ENCODE results near the gene SELENON. TPM values are rescaled to one million over a fixed set of nuclear protein-coding genes. Genes with fewer than 3 reads are reported as not detected.

Gene SELENON
- total RNA-seq, 1 donor from 2014 or later, result 126 TPM

DNA sequence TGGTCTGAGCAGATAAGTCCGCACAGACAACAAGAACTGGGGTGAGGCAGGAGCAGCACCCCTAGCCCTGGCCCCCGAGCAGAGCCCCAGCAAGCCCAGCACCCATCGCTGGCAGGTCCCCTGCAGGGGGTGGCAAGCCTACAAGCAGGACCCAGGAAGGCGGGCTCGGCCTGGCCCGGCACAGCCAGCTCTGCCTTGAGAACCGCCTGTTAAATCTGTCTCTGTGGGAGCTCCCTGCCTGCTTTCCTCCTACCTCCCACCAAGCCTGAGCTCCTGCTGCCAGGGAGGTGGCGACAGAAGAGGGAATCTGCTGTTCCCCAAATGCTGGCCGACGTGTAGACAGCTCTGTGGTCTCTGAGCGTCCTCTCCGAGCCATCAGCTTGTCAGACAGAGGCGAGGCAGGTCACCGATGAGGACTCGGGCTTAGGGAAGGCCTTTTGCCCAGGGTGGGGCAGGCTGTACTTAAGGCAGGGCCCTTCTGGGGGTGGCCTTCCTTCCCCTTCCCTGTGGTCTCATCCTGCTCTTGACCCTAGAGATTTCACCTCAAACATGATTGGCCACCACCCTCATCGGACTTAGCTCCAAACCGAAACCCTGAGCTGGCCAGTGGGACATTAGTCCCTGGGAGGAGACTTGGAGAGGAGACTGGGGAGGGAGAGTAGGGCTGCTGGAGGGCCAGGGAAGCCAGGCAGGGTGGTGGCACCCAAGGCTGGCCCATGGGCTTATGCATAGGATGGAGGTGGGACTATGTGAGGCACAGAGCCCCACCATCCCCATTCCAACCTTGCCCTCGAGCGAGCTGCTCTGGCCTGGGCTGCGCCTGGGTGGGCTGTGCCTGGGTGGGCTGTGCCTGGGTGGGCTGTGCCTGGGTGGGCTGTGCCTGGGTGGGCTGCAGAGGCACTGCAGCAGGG is 7.7 kb downstream of the SELENON start:
- H3K4me1 Mint-ChIP-seq (ENCODE audit: unreplicated experiment), result peaks cover 41% of the 10 kb centered on the region
- H3K27ac Mint-ChIP-seq (ENCODE audit: unreplicated experiment), result no peak overlapping the region
- H3K27me3 Mint-ChIP-seq (ENCODE audit: unreplicated experiment), result no peaks in the 10 kb centered on the region
- no peaks in the 10 kb centered on the region for H3K9me3 Mint-ChIP-seq (ENCODE audit: unreplicated experiment)
- peaks cover 18% of the 10 kb centered on the region for H3K36me3 Mint-ChIP-seq (ENCODE audit: unreplicated experiment)
- no peak overlapping the region for H3K4me3 Mint-ChIP-seq (ENCODE audit: unreplicated experiment)
- no peak for DNase-seq (ENCODE audit: extremely low spot score, unreplicated experiment)
- TF ChIP-seq, protein P1, sequence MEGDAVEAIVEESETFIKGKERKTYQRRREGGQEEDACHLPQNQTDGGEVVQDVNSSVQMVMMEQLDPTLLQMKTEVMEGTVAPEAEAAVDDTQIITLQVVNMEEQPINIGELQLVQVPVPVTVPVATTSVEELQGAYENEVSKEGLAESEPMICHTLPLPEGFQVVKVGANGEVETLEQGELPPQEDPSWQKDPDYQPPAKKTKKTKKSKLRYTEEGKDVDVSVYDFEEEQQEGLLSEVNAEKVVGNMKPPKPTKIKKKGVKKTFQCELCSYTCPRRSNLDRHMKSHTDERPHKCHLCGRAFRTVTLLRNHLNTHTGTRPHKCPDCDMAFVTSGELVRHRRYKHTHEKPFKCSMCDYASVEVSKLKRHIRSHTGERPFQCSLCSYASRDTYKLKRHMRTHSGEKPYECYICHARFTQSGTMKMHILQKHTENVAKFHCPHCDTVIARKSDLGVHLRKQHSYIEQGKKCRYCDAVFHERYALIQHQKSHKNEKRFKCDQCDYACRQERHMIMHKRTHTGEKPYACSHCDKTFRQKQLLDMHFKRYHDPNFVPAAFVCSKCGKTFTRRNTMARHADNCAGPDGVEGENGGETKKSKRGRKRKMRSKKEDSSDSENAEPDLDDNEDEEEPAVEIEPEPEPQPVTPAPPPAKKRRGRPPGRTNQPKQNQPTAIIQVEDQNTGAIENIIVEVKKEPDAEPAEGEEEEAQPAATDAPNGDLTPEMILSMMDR (IDR thresholded peaks at IDR 0.05), result no peak

DNA sequence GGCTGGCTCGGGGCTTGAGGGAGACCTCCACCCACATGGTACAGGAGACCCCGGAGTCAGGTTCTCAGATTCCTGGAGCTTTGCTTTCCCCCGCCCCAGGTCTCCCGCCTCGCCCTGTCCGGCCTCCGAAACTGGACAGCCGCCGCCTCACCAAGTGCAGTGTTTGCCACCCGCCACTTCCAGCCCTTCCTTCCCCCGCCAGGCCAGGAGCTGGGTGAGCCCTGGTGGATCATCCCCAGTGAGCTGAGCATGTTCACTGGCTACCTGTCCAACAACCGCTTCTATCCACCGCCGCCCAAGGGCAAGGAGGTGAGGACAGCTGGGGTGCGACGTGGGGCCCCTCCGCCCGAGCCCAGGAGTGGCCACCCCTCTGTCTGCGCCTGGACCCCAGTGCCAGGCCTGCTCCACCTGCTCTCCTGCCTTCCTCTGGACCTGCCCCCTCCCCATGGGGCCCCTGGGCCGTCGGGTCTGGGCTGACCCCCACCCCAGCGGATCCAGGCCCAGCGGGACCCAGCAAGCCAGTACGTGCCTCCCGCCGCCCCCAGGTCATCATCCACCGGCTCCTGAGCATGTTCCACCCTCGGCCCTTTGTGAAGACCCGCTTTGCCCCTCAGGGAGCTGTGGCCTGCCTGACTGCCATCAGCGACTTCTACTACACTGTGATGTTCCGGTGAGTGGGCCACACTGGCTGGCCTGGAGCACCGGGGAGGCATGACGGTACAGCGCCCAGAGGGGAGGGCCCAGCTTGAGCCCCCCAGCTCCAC is 8.7 kb downstream of the SELENON start:
- Mint-ChIP-seq H3K4me1 (ENCODE audit: unreplicated experiment) (peaks cover 37% of the 10 kb centered on the region), H3K4me3 (ENCODE audit: unreplicated experiment) (no peak overlapping the region), H3K27me3 (ENCODE audit: unreplicated experiment) (no peaks in the 10 kb centered on the region), H3K9me3 (ENCODE audit: unreplicated experiment) (no peaks in the 10 kb centered on the region), H3K36me3 (ENCODE audit: unreplicated experiment) (peaks cover 21% of the 10 kb centered on the region), H3K27ac (ENCODE audit: unreplicated experiment) (no peak overlapping the region)
- DNase-seq (ENCODE audit: extremely low spot score, unreplicated experiment), result no peak
- TF ChIP-seq, protein P1 (IDR thresholded peaks at IDR 0.05), result no peak

DNA sequence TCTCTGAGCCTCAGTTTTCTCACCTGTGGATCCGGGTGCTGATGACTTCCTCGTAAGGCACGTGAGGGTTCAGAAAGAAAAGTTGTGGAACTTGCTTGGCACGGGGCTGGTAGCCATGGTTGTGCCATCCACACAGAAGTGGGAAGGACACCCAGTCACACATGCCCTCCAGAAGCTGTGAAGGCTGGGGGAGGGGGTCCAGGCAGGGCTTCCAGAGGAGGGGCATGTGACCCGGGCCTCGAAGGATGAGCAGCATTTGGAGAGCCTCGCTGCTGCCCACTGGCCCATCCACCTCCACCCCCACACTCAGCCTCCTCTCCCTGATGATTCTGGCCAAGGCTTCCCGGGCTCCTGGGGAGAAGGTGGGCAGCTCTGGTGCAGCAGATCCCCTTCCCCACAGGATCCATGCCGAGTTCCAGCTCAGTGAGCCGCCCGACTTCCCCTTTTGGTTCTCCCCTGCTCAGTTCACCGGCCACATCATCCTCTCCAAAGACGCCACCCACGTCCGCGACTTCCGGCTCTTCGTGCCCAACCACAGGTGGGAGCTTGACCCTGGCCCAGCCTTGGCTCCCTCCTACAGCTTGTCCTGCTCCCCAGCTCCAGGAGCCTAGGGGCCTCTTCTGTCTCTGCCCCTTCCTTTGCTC is 9.4 kb downstream of the SELENON start:
- H3K27me3 Mint-ChIP-seq (ENCODE audit: unreplicated experiment), result no peaks in the 10 kb centered on the region
- H3K36me3 Mint-ChIP-seq (ENCODE audit: unreplicated experiment), result peaks cover 21% of the 10 kb centered on the region
- TF ChIP-seq, protein P1 (IDR thresholded peaks at IDR 0.05), result no peak
- H3K4me1 Mint-ChIP-seq (ENCODE audit: unreplicated experiment), result peaks cover 32% of the 10 kb centered on the region
- H3K27ac Mint-ChIP-seq (ENCODE audit: unreplicated experiment), result no peak overlapping the region
- no peak overlapping the region for H3K4me3 Mint-ChIP-seq (ENCODE audit: unreplicated experiment)
- DNase-seq (ENCODE audit: extremely low spot score, unreplicated experiment), result no peak
- H3K9me3 Mint-ChIP-seq (ENCODE audit: unreplicated experiment), result no peaks in the 10 kb centered on the region

DNA sequence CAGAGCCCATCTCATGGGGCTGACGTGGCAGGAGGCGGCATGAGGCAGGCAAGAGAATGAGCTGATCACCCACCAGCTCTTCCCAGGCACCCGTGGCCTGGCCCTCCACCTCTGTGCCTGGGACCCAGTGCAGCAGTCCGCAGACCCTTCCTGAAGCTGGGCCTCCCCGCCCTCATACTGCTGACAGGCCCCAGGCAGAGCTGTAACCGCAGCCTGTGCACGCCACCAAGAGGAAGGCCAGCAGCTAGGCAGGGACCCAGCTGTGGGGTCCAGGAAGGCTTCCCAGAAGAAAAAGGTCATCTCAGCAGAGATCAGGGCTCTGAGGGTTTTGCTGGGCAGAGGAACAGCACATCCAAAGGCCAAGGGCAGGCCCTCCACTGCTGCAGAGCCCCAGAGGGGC is 9.9 kb downstream of the SELENON start:
- TF ChIP-seq, protein P1 (IDR thresholded peaks at IDR 0.05), result no peak

More for the DNA sequence above, 9.9 kb downstream of the SELENON start:
- Mint-ChIP-seq H3K27ac (ENCODE audit: unreplicated experiment) (no peak overlapping the region), H3K4me3 (ENCODE audit: unreplicated experiment) (no peak overlapping the region), H3K27me3 (ENCODE audit: unreplicated experiment) (no peaks in the 10 kb centered on the region), H3K36me3 (ENCODE audit: unreplicated experiment) (peaks cover 21% of the 10 kb centered on the region), H3K4me1 (ENCODE audit: unreplicated experiment) (peaks cover 28% of the 10 kb centered on the region), H3K9me3 (ENCODE audit: unreplicated experiment) (no peaks in the 10 kb centered on the region)
- DNase-seq (ENCODE audit: extremely low spot score, unreplicated experiment), result no peak

Measured in osteocyte (in vitro differentiated cells).